PC-9 (cell line): ENCODE measurements around the gene VKORC1.

ENCODE experiments used
- CTCF ChIP-seq: fragments of 200-600 bp; sonication (generic); conservative IDR thresholded peaks from 2 replicates; pipeline ENCODE4 v1.6.1; 2017; ENCODE audit warnings: mixed run types, antibody characterized with exemption, mild to moderate bottlenecking, moderate library complexity
- EZH2 ChIP-seq: fragments of 200-600 bp; sonication (generic); IDR thresholded peaks from 2 replicates; pipeline ENCODE4 v1.8.0; 2017; ENCODE audit warnings: antibody characterized with exemption, low read depth

- TF ChIP-seq CTCF (no peak), EZH2 (no peak)
Observed at GRCh38 chr16:31086629-31086906, 8.0 kb downstream of the VKORC1 start.
